Peyer's patch (tissue), 4 donors: ENCODE measurements around the gene SIGLEC5.

Experiments used
- POLR2A ChIP-seq, 2 donors: fragments of 450-650 bp; IDR thresholded peaks; one replicate each; pipeline ENCODE4 v1.5.1; 2017; ENCODE audit warnings: antibody characterized with exemption in 2 of 2, mild to moderate bottlenecking in 2 of 2, moderate library complexity in 2 of 2
- TF ChIP-seq, protein P1 (sequence below), 6 experiments: fragments of 450-650 bp in 4 of 6; fragments of 200-600 bp in 2 of 6; sonication (generic) in 1 of 6; IDR thresholded peaks; one replicate each; pipeline ENCODE4 v1.5.1; 2017 to 2019; ENCODE audit warnings: antibody characterized with exemption in 6 of 6, mild to moderate bottlenecking in 3 of 6, moderate library complexity in 1 of 6

DNA sequence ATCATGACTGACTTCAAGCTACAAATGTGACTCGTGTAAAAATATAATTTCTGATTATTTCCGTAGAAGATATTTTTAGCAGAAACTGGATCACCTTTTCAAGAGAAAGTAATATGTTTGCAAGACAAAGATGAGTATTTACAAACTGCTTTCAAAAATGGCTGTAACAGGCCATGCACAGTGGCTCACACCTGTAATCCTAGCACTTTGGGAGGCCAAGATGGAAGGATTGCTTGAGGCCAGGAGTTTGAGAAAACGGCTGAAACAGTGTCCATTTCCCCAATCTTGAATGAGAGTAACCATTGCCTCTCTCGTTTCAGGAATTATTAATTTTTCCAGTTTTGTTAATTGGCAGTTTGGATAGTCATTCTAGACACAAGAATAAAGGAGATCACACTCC, 62.6 kb downstream of the SIGLEC5 start:
- TF ChIP-seq, protein P1, sequence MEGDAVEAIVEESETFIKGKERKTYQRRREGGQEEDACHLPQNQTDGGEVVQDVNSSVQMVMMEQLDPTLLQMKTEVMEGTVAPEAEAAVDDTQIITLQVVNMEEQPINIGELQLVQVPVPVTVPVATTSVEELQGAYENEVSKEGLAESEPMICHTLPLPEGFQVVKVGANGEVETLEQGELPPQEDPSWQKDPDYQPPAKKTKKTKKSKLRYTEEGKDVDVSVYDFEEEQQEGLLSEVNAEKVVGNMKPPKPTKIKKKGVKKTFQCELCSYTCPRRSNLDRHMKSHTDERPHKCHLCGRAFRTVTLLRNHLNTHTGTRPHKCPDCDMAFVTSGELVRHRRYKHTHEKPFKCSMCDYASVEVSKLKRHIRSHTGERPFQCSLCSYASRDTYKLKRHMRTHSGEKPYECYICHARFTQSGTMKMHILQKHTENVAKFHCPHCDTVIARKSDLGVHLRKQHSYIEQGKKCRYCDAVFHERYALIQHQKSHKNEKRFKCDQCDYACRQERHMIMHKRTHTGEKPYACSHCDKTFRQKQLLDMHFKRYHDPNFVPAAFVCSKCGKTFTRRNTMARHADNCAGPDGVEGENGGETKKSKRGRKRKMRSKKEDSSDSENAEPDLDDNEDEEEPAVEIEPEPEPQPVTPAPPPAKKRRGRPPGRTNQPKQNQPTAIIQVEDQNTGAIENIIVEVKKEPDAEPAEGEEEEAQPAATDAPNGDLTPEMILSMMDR (IDR thresholded peaks at IDR 0.05), result no peak
- TF ChIP-seq POLR2A (IDR thresholded peaks at IDR 0.05), result no peak
